Epithelial cell of esophagus (primary cell): ENCODE results near the gene SSNA1.
"Not testable (repeated sequence)": the region's sequence is repeated elsewhere in the genome, so short reads cannot be mapped to it uniquely, and the experiment has no call there.

Experiments
- DNase-seq: peaks from one replicate; pipeline ENCODE4 v3.0.0; 2010; ENCODE audit warnings: low read depth
- H3K4me3 ChIP-seq: 2 replicates; pipeline ENCODE4 v1.5.1; 2011; ENCODE audit warnings: mild to moderate bottlenecking, low read length, control low read depth
- CTCF ChIP-seq: IDR thresholded peaks from 2 replicates; pipeline ENCODE4 v1.5.1; 2011; ENCODE audit warnings: low read depth, mild to moderate bottlenecking, low read length, control low read depth, inconsistent platforms; ENCODE audit not compliant: insufficient read depth; ENCODE audit errors: missing control alignments

SSNA1 gene

GRCh38 chr9:137236238-137236935 lies 47.9 kb downstream of the SSNA1 start:
- peak; percentile 94 for TF ChIP-seq CTCF
- H3K4me3 ChIP-seq = no peak overlapping the region
- DNase-seq = peak; percentile 82

- no peak for DNase-seq
- no peak overlapping the region for H3K4me3 ChIP-seq
- no peak for TF ChIP-seq CTCF
Observed at GRCh38 chr9:137236936-137237421, 48.5 kb downstream of the SSNA1 start.

GRCh38 chr9:137237759-137238726 lies 49.6 kb downstream of the SSNA1 start:
- TF ChIP-seq CTCF = no peak
- no peak for DNase-seq
- no peak overlapping the region for H3K4me3 ChIP-seq

GRCh38 chr9:137239541-137240200 lies 51.2 kb downstream of the SSNA1 start:
- not testable (repeated sequence) for DNase-seq
- H3K4me3 ChIP-seq = peak overlapping the region; percentile 65
